ENCODE measurements around the gene TAGLN.
"Not testable (repeated sequence)": the region's sequence is repeated elsewhere in the genome, so short reads cannot be mapped to it uniquely, and the experiment has no call there.

The TAGLN gene

GRCh38 chr11:117207481-117207880, 8.3 kb downstream of the TAGLN start:
- DNase-seq; H3K27me3 ChIP-seq (ENCODE audit: insufficient read depth, low read length, poor library complexity); ATAC-seq (ENCODE audit: insufficient read depth, low read depth); H4K20me1 ChIP-seq (ENCODE audit: insufficient read depth, low read length); H3K4me1 ChIP-seq (ENCODE audit: insufficient read depth, low read length); H3K79me2 ChIP-seq (ENCODE audit: insufficient read depth, low read length); H3K27ac ChIP-seq (ENCODE audit: low read length); H3K4me2 ChIP-seq (ENCODE audit: insufficient read depth, low read length); H3K4me3 ChIP-seq (ENCODE audit: low read depth in 1 of 2, low read length in 2 of 2); H2AFZ ChIP-seq (ENCODE audit: low read depth, low read length); H3K9ac ChIP-seq (ENCODE audit: low read depth, low read length); H3K9me3 ChIP-seq (ENCODE audit: insufficient read depth, low read length, severe bottlenecking): not testable (repeated sequence)
- H3K36me3 ChIP-seq (ENCODE audit: insufficient read depth, low read length): peaks cover 18% of the 10 kb centered on the region

- not testable (repeated sequence) for H3K27ac ChIP-seq (ENCODE audit: low read length); H3K9ac ChIP-seq (ENCODE audit: low read depth, low read length); ATAC-seq (ENCODE audit: insufficient read depth, low read depth); DNase-seq; H3K27me3 ChIP-seq (ENCODE audit: insufficient read depth, low read length, poor library complexity); H2AFZ ChIP-seq (ENCODE audit: low read depth, low read length); H3K4me3 ChIP-seq (ENCODE audit: low read depth in 1 of 2, low read length in 2 of 2); H3K79me2 ChIP-seq (ENCODE audit: insufficient read depth, low read length); H4K20me1 ChIP-seq (ENCODE audit: insufficient read depth, low read length); H3K4me1 ChIP-seq (ENCODE audit: insufficient read depth, low read length); H3K9me3 ChIP-seq (ENCODE audit: insufficient read depth, low read length, severe bottlenecking); H3K4me2 ChIP-seq (ENCODE audit: insufficient read depth, low read length)
- peaks cover 29% of the 10 kb centered on the region for H3K36me3 ChIP-seq (ENCODE audit: insufficient read depth, low read length)
- TF ChIP-seq CTCF (IDR thresholded peaks at IDR 0.05; ENCODE audit: borderline replicate concordance, extremely low read depth, low read length, poor library complexity, severe bottlenecking): peak; percentile 15
Measured at GRCh38 chr11:117208710-117209109, 9.5 kb downstream of the TAGLN start.

GRCh38 chr11:117209351-117210125, 10.4 kb downstream of the TAGLN start:
- not testable (repeated sequence) for H3K27me3 ChIP-seq (ENCODE audit: insufficient read depth, low read length, poor library complexity); ATAC-seq (ENCODE audit: insufficient read depth, low read depth); DNase-seq; H3K9me3 ChIP-seq (ENCODE audit: insufficient read depth, low read length, severe bottlenecking); H3K4me3 ChIP-seq (ENCODE audit: low read depth in 1 of 2, low read length in 2 of 2); H4K20me1 ChIP-seq (ENCODE audit: insufficient read depth, low read length); H3K27ac ChIP-seq (ENCODE audit: low read length); H3K9ac ChIP-seq (ENCODE audit: low read depth, low read length); H3K4me2 ChIP-seq (ENCODE audit: insufficient read depth, low read length); H3K79me2 ChIP-seq (ENCODE audit: insufficient read depth, low read length); H2AFZ ChIP-seq (ENCODE audit: low read depth, low read length); H3K4me1 ChIP-seq (ENCODE audit: insufficient read depth, low read length)
- H3K36me3 ChIP-seq (ENCODE audit: insufficient read depth, low read length): peaks cover 31% of the 10 kb centered on the region

- no peak overlapping the region for H3K4me3 ChIP-seq (ENCODE audit: low read depth in 1 of 2, low read length in 2 of 2)
- no peaks in the 10 kb centered on the region for H4K20me1 ChIP-seq (ENCODE audit: insufficient read depth, low read length)
- TF ChIP-seq CTCF (IDR thresholded peaks at IDR 0.05; ENCODE audit: borderline replicate concordance, extremely low read depth, low read length, poor library complexity, severe bottlenecking) (no peak), EZH2 (IDR thresholded peaks at IDR 0.05; ENCODE audit: borderline replicate concordance, low read depth, low read length, severe bottlenecking) (no peak)
- H3K36me3 ChIP-seq (ENCODE audit: insufficient read depth, low read length): peaks cover 30% of the 10 kb centered on the region
- no peaks in the 10 kb centered on the region for H3K27me3 ChIP-seq (ENCODE audit: insufficient read depth, low read length, poor library complexity)
- H3K79me2 ChIP-seq (ENCODE audit: insufficient read depth, low read length): no peaks in the 10 kb centered on the region
- H3K4me2 ChIP-seq (ENCODE audit: insufficient read depth, low read length): no peak overlapping the region
- no peak overlapping the region for H2AFZ ChIP-seq (ENCODE audit: low read depth, low read length)
- H3K27ac ChIP-seq (ENCODE audit: low read length): no peak overlapping the region
- no peak for DNase-seq
- no peak for ATAC-seq (ENCODE audit: insufficient read depth, low read depth)
- H3K4me1 ChIP-seq (ENCODE audit: insufficient read depth, low read length): no peaks in the 10 kb centered on the region
- H3K9ac ChIP-seq (ENCODE audit: low read depth, low read length): no peak overlapping the region
- H3K9me3 ChIP-seq (ENCODE audit: insufficient read depth, low read length, severe bottlenecking): no peaks in the 10 kb centered on the region
Measured at GRCh38 chr11:117210620-117211019, 11.4 kb downstream of the TAGLN start.
